Chondrocyte (in vitro differentiated cells): ENCODE results near the gene NECAB3. TPM values are rescaled to one million over a fixed set of nuclear protein-coding genes. Genes with fewer than 3 reads are reported as not detected.

Source experiments
- DNase-seq: peaks from one replicate; pipeline ENCODE4 v3.0.0; 2021; ENCODE audit warnings: mixed read lengths, low spot score
- H3K27ac Mint-ChIP-seq: one replicate; pipeline ENCODE4 v1.8.0; 2021; ENCODE audit warnings: mild to moderate bottlenecking, moderate library complexity, mixed read lengths; ENCODE audit not compliant: unreplicated experiment
- H3K27me3 Mint-ChIP-seq: 2 replicates; pipeline ENCODE4 v1.8.0; 2021; ENCODE audit warnings: low read depth, mixed read lengths
- H3K36me3 Mint-ChIP-seq: 2 replicates; pipeline ENCODE4 v1.8.0; 2021; ENCODE audit warnings: low read depth, mixed read lengths
- H3K4me1 Mint-ChIP-seq: 2 replicates; pipeline ENCODE4 v1.8.0; 2021; ENCODE audit warnings: low read depth, mild to moderate bottlenecking, mixed read lengths
- H3K4me3 Mint-ChIP-seq: one replicate; pipeline ENCODE4 v1.8.0; 2021; ENCODE audit warnings: mild to moderate bottlenecking, moderate library complexity, mixed read lengths; ENCODE audit not compliant: unreplicated experiment
- H3K9me3 Mint-ChIP-seq: 2 replicates; pipeline ENCODE4 v1.8.0; 2021; ENCODE audit warnings: low read depth, mixed read lengths
- total RNA-seq: library from RNA; stranded (reverse); gene quantifications from 3 replicates; pipeline ENCODE4 v1.2.1, GENCODE V29; 2021
- TF ChIP-seq, protein P1 (sequence below): fragments of 200-600 bp; sonication (generic); IDR thresholded peaks from 2 replicates; pipeline ENCODE4 v1.5.0; 2021; ENCODE audit warnings: antibody characterized with exemption, mild to moderate bottlenecking, moderate library complexity

The NECAB3 gene
- total RNA-seq, 1 donor from 2014 or later: 32.5 TPM

DNA sequence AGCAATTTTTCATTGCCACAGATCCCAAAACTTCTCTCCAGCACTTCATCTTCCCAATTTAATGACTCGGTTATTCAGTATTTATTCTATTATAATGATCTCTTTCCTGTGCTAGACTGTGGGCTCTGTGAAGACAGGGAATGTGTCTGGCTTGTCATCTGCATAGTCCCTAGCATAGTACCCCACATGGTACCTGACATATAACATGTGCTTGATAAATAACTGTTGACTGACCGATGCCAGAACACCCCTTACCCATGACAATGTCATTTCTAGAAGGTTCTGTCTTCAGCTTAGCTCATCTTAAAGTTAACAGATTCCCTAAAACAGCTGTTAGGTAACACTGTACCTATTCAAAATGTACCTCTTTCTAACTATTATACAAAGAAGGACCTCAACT, 42.3 kb upstream of the NECAB3 start:
- TF ChIP-seq, protein P1, sequence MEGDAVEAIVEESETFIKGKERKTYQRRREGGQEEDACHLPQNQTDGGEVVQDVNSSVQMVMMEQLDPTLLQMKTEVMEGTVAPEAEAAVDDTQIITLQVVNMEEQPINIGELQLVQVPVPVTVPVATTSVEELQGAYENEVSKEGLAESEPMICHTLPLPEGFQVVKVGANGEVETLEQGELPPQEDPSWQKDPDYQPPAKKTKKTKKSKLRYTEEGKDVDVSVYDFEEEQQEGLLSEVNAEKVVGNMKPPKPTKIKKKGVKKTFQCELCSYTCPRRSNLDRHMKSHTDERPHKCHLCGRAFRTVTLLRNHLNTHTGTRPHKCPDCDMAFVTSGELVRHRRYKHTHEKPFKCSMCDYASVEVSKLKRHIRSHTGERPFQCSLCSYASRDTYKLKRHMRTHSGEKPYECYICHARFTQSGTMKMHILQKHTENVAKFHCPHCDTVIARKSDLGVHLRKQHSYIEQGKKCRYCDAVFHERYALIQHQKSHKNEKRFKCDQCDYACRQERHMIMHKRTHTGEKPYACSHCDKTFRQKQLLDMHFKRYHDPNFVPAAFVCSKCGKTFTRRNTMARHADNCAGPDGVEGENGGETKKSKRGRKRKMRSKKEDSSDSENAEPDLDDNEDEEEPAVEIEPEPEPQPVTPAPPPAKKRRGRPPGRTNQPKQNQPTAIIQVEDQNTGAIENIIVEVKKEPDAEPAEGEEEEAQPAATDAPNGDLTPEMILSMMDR: no peak
- Mint-ChIP-seq H3K27me3 (no peaks in the 10 kb centered on the region), H3K27ac (no peak overlapping the region), H3K9me3 (no peaks in the 10 kb centered on the region), H3K36me3 (peaks cover 4% of the 10 kb centered on the region), H3K4me3 (no peak overlapping the region), H3K4me1 (peaks cover 10% of the 10 kb centered on the region)
- DNase-seq: no peak

- DNase-seq: no peak
- H3K27ac Mint-ChIP-seq: no peak overlapping the region
- H3K4me1 Mint-ChIP-seq: no peaks in the 10 kb centered on the region
- TF ChIP-seq, protein P1: no peak
- H3K9me3 Mint-ChIP-seq: no peaks in the 10 kb centered on the region
- peaks cover 5% of the 10 kb centered on the region for H3K36me3 Mint-ChIP-seq
- H3K27me3 Mint-ChIP-seq: no peaks in the 10 kb centered on the region
- H3K4me3 Mint-ChIP-seq: no peak overlapping the region
These were observed 39.7 kb upstream of the NECAB3 start for GRCh38 chr20:33713865-33714367.

- DNase-seq: no peak
- H3K9me3 Mint-ChIP-seq: no peaks in the 10 kb centered on the region
- H3K36me3 Mint-ChIP-seq: peaks cover 5% of the 10 kb centered on the region
- H3K27me3 Mint-ChIP-seq: no peaks in the 10 kb centered on the region
- no peak overlapping the region for H3K4me3 Mint-ChIP-seq
- no peaks in the 10 kb centered on the region for H3K4me1 Mint-ChIP-seq
- TF ChIP-seq, protein P1: no peak
- H3K27ac Mint-ChIP-seq: no peak overlapping the region
These were observed 37.2 kb upstream of the NECAB3 start for GRCh38 chr20:33711446-33711738.

DNA sequence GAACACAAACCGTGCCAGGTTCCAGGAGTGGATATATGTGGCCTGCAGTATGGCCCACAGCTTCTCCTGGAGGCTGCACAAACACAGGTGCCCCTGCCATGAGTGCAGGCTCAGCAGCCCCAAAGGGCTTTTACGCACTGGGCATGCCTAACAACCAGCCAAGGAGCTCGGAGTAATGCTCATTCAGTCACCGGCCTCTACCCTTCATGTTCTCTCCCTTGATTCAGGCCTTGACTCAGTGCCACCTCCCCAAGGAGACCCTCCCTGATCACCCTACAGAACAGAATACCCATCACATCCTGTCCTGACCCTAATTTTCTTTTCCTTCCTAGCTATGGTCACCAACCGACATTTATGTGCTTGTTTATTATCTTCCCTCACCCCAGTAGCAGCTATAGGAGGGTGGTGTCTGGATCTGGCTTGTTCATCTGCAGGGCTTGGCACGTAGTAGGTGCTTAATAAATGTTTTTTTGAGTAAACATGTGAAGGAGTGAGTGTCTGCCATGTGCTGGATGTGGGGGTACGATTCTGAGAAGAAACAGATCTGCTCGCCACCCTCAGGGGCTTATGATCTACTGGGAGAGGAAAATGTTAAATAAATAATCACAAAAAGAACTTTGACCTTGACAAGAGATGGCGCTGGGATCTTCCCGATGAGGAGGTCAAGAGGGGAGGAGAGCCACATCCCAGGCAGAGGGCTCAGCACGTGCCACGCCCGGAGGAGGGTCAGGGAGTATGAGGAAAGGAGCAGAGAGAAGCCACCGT, 36.6 kb upstream of the NECAB3 start:
- no peaks in the 10 kb centered on the region for H3K27me3 Mint-ChIP-seq
- H3K4me1 Mint-ChIP-seq: no peaks in the 10 kb centered on the region
- H3K4me3 Mint-ChIP-seq: no peak overlapping the region
- H3K27ac Mint-ChIP-seq: no peak overlapping the region
- no peaks in the 10 kb centered on the region for H3K9me3 Mint-ChIP-seq
- H3K36me3 Mint-ChIP-seq: peaks cover 5% of the 10 kb centered on the region
- TF ChIP-seq, protein P1: no peak
- DNase-seq: no peak

DNA sequence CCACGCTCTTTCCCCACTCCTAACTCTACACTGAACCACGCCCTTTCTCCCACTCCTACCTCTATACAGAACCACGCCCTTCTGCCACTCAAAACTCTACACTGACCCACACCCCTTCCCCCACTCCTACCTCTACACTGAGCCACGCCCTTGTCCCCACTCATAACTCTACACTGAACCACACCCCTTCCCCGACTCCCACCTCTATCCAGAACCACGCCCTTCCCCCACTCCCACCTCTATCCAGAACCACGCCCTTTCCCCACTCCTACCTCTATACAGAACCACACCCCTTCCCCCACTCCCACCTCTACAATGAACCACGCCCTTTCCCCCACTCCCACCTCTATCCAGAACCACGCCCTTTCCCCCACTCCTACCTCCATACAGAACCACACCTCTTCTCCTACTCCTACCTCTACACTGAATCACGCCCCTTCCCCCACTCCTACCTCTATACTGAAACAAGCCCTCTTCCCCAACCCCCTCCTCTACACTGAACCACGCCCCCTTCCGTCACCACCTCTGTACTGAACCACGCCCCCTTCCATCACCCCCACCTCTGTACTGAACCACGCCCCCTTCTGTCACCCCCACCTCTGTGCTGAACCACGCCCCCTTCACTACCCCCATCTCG, 35.8 kb upstream of the NECAB3 start:
- Mint-ChIP-seq H3K27me3 (no peaks in the 10 kb centered on the region), H3K9me3 (no peaks in the 10 kb centered on the region), H3K4me3 (no peak overlapping the region), H3K36me3 (peaks cover 5% of the 10 kb centered on the region), H3K4me1 (no peaks in the 10 kb centered on the region), H3K27ac (no peak overlapping the region)
- DNase-seq: no peak
- TF ChIP-seq, protein P1: no peak
